Measurements from ENCODE around the gene A3GALT2. TPM values are rescaled to one million over a fixed set of nuclear protein-coding genes. Genes with fewer than 3 reads are reported as not detected.

Gene A3GALT2
- polyA plus RNA-seq, 3 donors, result not detected

GRCh38 chr1:33321178-33321577 lies 280 bp upstream of the A3GALT2 start:
- no peaks in the 10 kb centered on the region for H3K9me3 ChIP-seq (replicated peaks in 1 of 2; ENCODE audit: control insufficient read depth in 1 of 2, insufficient read depth in 1 of 2, low read length in 2 of 2)
- H2AFZ ChIP-seq (ENCODE audit: insufficient read depth, low read depth, low read length, poor library complexity, severe bottlenecking), result no peak overlapping the region
- H3K4me1 Mint-ChIP-seq, result peaks cover 8% of the 10 kb centered on the region
- no peak overlapping the region for H3K4me3 Mint-ChIP-seq
- peaks cover 41 to 42% of the 10 kb centered on the region in 2 donors for H3K36me3 ChIP-seq (replicated peaks in 1 of 2; ENCODE audit: control insufficient read depth in 1 of 2, insufficient read depth in 2 of 2, low read length in 2 of 2)
- peaks cover 0 to 3% of the 10 kb centered on the region in 2 donors for H3K27me3 ChIP-seq (ENCODE audit: control insufficient read depth in 2 of 2, insufficient read depth in 2 of 2, low read length in 2 of 2)
- peaks cover 0 to 3% (median 0%) of the 10 kb centered on the region in 7 donors for H3K9me3 Mint-ChIP-seq
- H4K20me1 ChIP-seq (ENCODE audit: insufficient read depth, low read length), result peaks cover 41% of the 10 kb centered on the region
- H3K4me3 ChIP-seq (replicated peaks in 1 of 3; ENCODE audit: low read depth in 2 of 3, low read length in 3 of 3), result no peak overlapping the region
- intact Hi-C loops (cut with micrococcal nuclease), result no loop called here
- peaks cover 37 to 49% of the 10 kb centered on the region in 2 donors for H3K36me3 Mint-ChIP-seq
- no peak overlapping the region for H3K4me2 ChIP-seq (replicated peaks; ENCODE audit: extremely low read depth, low read length, poor library complexity, severe bottlenecking)
- TF ChIP-seq CTCF (IDR thresholded peaks at IDR 0.05), result no peak
- H3K27ac ChIP-seq (ENCODE audit: low read depth in 1 of 2, low read length in 2 of 2), result no peak overlapping the region
- H3K79me2 ChIP-seq (ENCODE audit: insufficient read depth, low read length), result peaks cover 10% of the 10 kb centered on the region
- DNase-seq, result no peak
- peak overlapping the region in 1 of 7 donors; percentile 30 for H3K27ac Mint-ChIP-seq
- H3K9ac ChIP-seq (ENCODE audit: insufficient read depth, low read length, poor library complexity, severe bottlenecking), result no peak overlapping the region
- H3K27me3 Mint-ChIP-seq (ENCODE audit: low read depth in 3 of 3), result peaks cover 8 to 16% (median 10%) of the 10 kb centered on the region in 3 donors
- 82% methylated on average over 2 of the region's 5 CpGs for WGBS (ENCODE audit: insufficient coverage)
- H3K4me1 ChIP-seq (ENCODE audit: control insufficient read depth in 1 of 2, insufficient read depth in 2 of 2, low read length in 2 of 2), result peaks cover 10% of the 10 kb centered on the region in 2 donors

DNA sequence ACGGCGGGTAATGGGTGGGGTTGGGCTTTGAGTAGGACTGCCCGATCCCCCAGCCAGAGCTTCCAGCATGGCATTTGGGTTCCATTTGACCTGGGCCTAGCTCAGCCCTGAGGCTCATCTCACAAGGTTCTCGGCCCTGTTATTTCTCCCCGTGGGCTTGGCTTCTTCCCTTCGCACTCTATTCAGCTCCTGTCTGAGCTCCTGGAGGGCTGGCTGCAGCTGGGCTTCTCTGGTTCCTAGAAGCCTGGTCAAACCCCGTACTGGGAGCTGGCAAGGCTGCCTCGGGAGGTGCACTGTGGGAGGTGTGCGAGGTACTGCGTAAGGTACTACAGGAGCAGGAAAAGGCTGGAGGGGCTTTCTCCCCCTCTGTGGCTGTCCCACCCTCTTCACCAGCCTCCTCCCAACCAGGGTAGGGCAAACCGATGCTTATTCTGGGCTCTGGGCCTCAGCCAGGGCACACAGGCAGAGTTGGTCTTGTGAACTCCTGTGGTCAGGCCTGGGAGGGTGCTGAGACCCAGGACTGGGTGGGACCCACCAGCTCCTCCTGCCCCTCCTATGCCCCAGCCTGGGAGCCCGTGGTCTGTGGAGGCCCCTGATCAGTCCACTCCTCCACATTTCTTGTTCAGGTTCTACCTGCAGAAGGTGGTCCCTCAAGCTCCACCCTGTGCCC lies 814 bp downstream of the A3GALT2 start:
- no peak overlapping the region for H3K4me3 Mint-ChIP-seq
- TF ChIP-seq CTCF (IDR thresholded peaks at IDR 0.05), result no peak

More for the DNA sequence above, 814 bp downstream of the A3GALT2 start:
- Histone ChIP-seq H3K4me2 (replicated peaks; ENCODE audit: extremely low read depth, low read length, poor library complexity, severe bottlenecking) (no peak overlapping the region), H3K79me2 (ENCODE audit: insufficient read depth, low read length) (no peaks in the 10 kb centered on the region), H3K36me3 (replicated peaks in 1 of 2; ENCODE audit: control insufficient read depth in 1 of 2, insufficient read depth in 2 of 2, low read length in 2 of 2) (peaks cover 31% of the 10 kb centered on the region in 2 donors), H3K4me3 (replicated peaks in 1 of 3; ENCODE audit: low read depth in 2 of 3, low read length in 3 of 3) (no peak overlapping the region), H4K20me1 (ENCODE audit: insufficient read depth, low read length) (peaks cover 33% of the 10 kb centered on the region), H3K27ac (ENCODE audit: low read depth in 1 of 2, low read length in 2 of 2) (no peak overlapping the region), H3K4me1 (ENCODE audit: control insufficient read depth in 1 of 2, insufficient read depth in 2 of 2, low read length in 2 of 2) (no peaks in the 10 kb centered on the region), H3K27me3 (ENCODE audit: control insufficient read depth in 2 of 2, insufficient read depth in 2 of 2, low read length in 2 of 2) (peaks cover 0 to 3% of the 10 kb centered on the region in 2 donors), H3K9me3 (replicated peaks in 1 of 2; ENCODE audit: control insufficient read depth in 1 of 2, insufficient read depth in 1 of 2, low read length in 2 of 2) (no peaks in the 10 kb centered on the region), H3K9ac (ENCODE audit: insufficient read depth, low read length, poor library complexity, severe bottlenecking) (no peak overlapping the region), H2AFZ (ENCODE audit: insufficient read depth, low read depth, low read length, poor library complexity, severe bottlenecking) (no peak overlapping the region)
- Mint-ChIP-seq H3K4me1 (no peaks in the 10 kb centered on the region), H3K27ac (peak overlapping the region in 1 of 7 donors; percentile 73), H3K9me3 (peaks cover 0 to 3% (median 0%) of the 10 kb centered on the region in 7 donors), H3K27me3 (ENCODE audit: low read depth in 3 of 3) (peaks cover 8 to 16% (median 12%) of the 10 kb centered on the region in 3 donors), H3K36me3 (peaks cover 26 to 38% of the 10 kb centered on the region in 2 donors)
- intact Hi-C loops (cut with micrococcal nuclease), result no loop called here
- WGBS (ENCODE audit: insufficient coverage), result 94% methylated on average over 7 of the region's 12 CpGs
- no peak for DNase-seq

Data from CD14-positive monocyte (primary cell).